WERI-Rb-1 (cell line): ENCODE measurements around the gene C20orf204.

Experiments
- DNase-seq: peaks from one replicate; pipeline ENCODE4 v3.0.0-alpha.2; 2020
- H3K27ac ChIP-seq: fragments of 250-450 bp; sonication (Bioruptor Pico); 2 replicates; pipeline ENCODE4 v1.5.1; 2020; ENCODE audit warnings: mild to moderate bottlenecking, moderate library complexity
- H3K27me3 ChIP-seq: fragments of 250-450 bp; sonication (Bioruptor Pico); 2 replicates; pipeline ENCODE4 v1.5.1; 2021; ENCODE audit warnings: mild to moderate bottlenecking, low read depth, moderate library complexity; ENCODE audit not compliant: insufficient read depth, severe bottlenecking
- H3K36me3 ChIP-seq: fragments of 250-450 bp; sonication (Bioruptor Pico); 2 replicates; pipeline ENCODE4 v1.5.1; 2020; ENCODE audit warnings: mild to moderate bottlenecking, moderate library complexity
- H3K4me3 ChIP-seq: 2 replicates; pipeline ENCODE4 v1.5.1; 2011; ENCODE audit warnings: low read depth, mild to moderate bottlenecking, control low read depth, low read length
- H3K9me3 ChIP-seq: fragments of 250-450 bp; sonication (Bioruptor Pico); 2 replicates; pipeline ENCODE4 v1.5.1; 2021; ENCODE audit warnings: mild to moderate bottlenecking, moderate library complexity; ENCODE audit not compliant: severe bottlenecking
- CTCF ChIP-seq: IDR thresholded peaks from 2 replicates; pipeline ENCODE4 v1.5.1; 2011; ENCODE audit warnings: low read depth, mild to moderate bottlenecking, control low read depth, inconsistent platforms, low read length

C20orf204 gene

GRCh38 chr20:64049060-64049877, 13.3 kb downstream of the C20orf204 start, which contains the start of gene SOX18:
TSS of gene SOX18 (minus strand) at chr20:64049639. CDS start at chr20:64049516, 123 bp downstream.
- peak within 1 kb of the TSS; percentile 28 for H3K4me3 ChIP-seq
- no peak within 1 kb of the TSS for H3K27ac ChIP-seq
- no peak for DNase-seq

GRCh38 chr20:64049878-64050260, 13.9 kb downstream of the C20orf204 start:
- TF ChIP-seq CTCF, result no peak
- Histone ChIP-seq H3K27me3 (no peaks in the 10 kb centered on the region), H3K9me3 (no peaks in the 10 kb centered on the region), H3K27ac (no peak overlapping the region), H3K36me3 (no peaks in the 10 kb centered on the region), H3K4me3 (0 out of 2 replicates have a peak overlapping the region, but pooled peaks have one; percentile 16)
- DNase-seq, result no peak

More at GRCh38 chr20:64049060-64049877, 13.3 kb downstream of the C20orf204 start, which contains the start of gene SOX18:
- Histone ChIP-seq H3K36me3 (no peaks in the 10 kb centered on the region), H3K27me3 (no peaks in the 10 kb centered on the region), H3K9me3 (no peaks in the 10 kb centered on the region)
- no peak for TF ChIP-seq CTCF

- DNase-seq, result no peak
- no peaks in the 10 kb centered on the region for H3K9me3 ChIP-seq
- no peak overlapping the region for H3K27ac ChIP-seq
- H3K36me3 ChIP-seq, result no peaks in the 10 kb centered on the region
- H3K27me3 ChIP-seq, result no peaks in the 10 kb centered on the region
- no peak for TF ChIP-seq CTCF
- no peak overlapping the region for H3K4me3 ChIP-seq
Observed at GRCh38 chr20:64050261-64051032, 14.5 kb downstream of the C20orf204 start.

- H3K27me3 ChIP-seq, result no peaks in the 10 kb centered on the region
- H3K4me3 ChIP-seq, result no peak overlapping the region
- H3K27ac ChIP-seq, result no peak overlapping the region
- no peak for DNase-seq
- TF ChIP-seq CTCF, result no peak
- no peaks in the 10 kb centered on the region for H3K9me3 ChIP-seq
- H3K36me3 ChIP-seq, result no peaks in the 10 kb centered on the region
Observed at GRCh38 chr20:64051033-64051452, 15.1 kb downstream of the C20orf204 start.

- no peak for TF ChIP-seq CTCF
- H3K9me3 ChIP-seq, result no peaks in the 10 kb centered on the region
- no peak overlapping the region for H3K27ac ChIP-seq
- no peaks in the 10 kb centered on the region for H3K27me3 ChIP-seq
- DNase-seq, result no peak
- H3K36me3 ChIP-seq, result no peaks in the 10 kb centered on the region
- no peak overlapping the region for H3K4me3 ChIP-seq
Observed at GRCh38 chr20:64051561-64052325, 15.8 kb downstream of the C20orf204 start.
